Purkinje cell (primary cell): ENCODE measurements around the gene GUCA2A. TPM values are rescaled to one million over a fixed set of nuclear protein-coding genes. Genes with fewer than 3 reads are reported as not detected.

Experiments
- polyA plus RNA-seq: library from polyadenylated mRNA; unstranded; fragments of >200 nt; fragmentation: Nextera tagmentation; gene quantifications from 2 replicates; pipeline ENCODE4 v1.2.1, GENCODE V29; 2014

Gene GUCA2A
- polyA plus RNA-seq, result not detected in 2 replicates

DNA sequence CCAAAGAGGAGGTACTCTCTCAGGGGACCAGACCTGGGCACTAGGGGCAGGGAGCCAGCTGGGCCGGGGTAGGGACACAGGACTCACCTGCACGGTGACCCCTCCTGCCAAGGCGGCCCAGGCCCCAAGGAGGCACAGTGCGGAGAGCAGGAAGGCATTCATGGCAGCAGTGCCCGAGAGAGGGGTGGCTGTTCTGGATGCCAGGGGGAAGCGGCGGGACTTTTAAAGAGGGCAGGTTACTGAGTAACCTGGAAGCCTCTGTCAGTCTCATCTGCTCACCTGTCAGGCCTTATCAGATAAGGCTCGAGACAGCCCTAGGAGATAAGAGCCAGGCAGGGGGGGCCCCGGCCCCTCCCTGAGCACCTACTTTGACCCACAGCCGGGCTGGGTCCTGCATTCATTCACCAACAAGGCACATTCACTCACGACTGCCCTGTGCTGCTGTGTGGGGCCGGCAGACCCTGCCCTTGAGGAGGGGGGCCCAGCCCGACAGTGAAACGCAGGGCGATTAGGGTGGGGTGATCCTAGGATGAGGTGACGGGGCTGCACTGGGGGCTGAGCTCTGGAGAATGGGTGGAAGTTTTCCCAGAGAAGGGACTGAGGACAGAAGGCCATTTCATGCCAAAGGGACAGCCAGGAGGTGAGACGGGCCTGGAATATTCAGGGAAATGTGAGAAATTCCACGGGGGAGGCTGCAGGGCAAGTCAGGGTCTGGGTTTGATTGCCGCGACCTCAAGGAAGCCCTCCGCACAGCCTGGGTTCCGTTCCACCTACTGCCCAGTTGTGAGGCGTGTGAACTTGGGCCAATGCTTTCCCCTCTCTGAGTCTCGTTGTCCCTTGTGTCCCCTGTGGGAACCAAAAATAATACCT, at the start of gene GUCA2A:
Gene GUCA2A, minus strand, starts transcription at position 195 of the 870 bp plus-strand sequence. Its CDS starts 33 bp downstream, at position 162.

DNA sequence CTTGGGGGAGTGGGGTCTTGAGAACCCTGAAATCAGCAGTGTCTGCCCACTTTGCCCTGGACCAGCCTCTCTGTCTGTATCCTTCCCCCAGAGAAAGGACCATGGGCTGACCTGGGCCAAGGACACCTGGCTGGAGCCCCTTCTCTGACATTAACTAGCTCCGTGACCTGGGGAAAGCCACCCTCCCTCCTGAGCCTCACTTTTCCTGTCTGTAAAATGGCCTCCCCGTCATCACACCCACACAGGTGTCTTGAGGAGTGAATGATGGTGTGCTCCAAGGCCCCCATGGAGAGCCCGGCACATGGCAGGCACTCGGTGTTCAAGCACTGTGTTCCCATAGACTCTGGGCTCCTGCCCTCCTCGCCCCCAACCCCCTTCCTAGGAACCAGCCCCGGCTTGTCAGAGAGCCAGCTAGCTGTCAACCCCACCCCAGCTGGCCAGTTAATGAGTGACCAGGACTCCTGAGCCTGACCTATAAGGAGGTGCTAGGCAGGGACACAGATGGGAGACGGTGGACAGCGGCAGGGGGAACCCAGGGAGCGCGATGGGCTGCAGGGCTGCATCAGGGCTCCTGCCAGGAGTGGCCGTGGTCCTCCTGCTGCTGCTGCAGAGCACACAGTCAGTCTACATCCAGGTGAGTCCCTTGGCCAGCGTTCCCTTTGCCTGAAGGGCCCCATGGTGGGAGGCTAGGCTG, 11.5 kb downstream of the GUCA2A start, which contains the start of gene GUCA2B:
Gene GUCA2B, plus strand, starts transcription at position 504 of the 694 bp plus-strand sequence. Its CDS starts 41 bp downstream, at position 545.

Other genes starting within 250 kb of the GUCA2A start
- gene HIVEP3, start 245.8 kb downstream of the GUCA2A start, polyA plus RNA-seq, result 4.7 and 10.5 TPM in 2 replicates
- not detected in 2 replicates for gene GUCA2B, start 11.3 kb downstream of the GUCA2A start, polyA plus RNA-seq
- 17.1 and 19.9 TPM in 2 replicates for gene FOXJ3, start 170.5 kb upstream of the GUCA2A start, polyA plus RNA-seq
- 4.9 TPM in 2 replicates for gene RIMKLA, start 216.0 kb upstream of the GUCA2A start, polyA plus RNA-seq